ENCODE results near the gene COA1. TPM values are rescaled to one million over a fixed set of nuclear protein-coding genes. Genes with fewer than 3 reads are reported as not detected.

COA1 gene
- total and polyA plus RNA-seq, 9 of the 15 experiments (the other 6 are each of a cell fraction or from before 2014, with no cell fraction given) = 98.9 to 463 (median 181) TPM

DNA sequence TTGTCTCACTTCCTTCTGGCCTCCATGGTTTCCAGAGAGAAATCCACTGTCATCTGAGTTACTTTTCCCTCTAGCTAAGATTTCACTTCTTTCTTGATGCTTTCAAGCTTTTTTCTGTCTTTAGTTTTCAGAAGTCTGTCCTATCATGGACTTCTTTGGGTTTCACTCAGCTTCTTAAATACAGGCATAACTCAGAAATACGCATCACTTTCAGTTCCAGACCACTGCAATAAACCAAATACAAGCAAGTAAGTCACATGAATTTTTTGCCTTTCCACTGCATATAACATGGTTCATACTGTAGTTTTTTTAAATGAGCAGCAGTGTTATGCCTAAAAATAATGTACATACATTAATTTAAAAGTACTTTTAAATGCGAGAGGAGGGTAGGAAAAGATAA, 97.8 kb downstream of the COA1 start:
- intact Hi-C loops (cut with micrococcal nuclease) = no loop called here
- in situ Hi-C loops (cut with MboI) = no loop called here

More for the DNA sequence above, 97.8 kb downstream of the COA1 start:
- POLR2A ChIA-PET = interaction anchor here (0.6 kb wide), 2 partner anchors 12 to 14 kb away, joined by 3 to 4 read pairs; no protein-coding TSS in a partner anchor
- Histone ChIP-seq H3K27me3 (ENCODE audit: control insufficient read depth in 2 of 2, insufficient read depth in 2 of 2, low read length in 2 of 2) (no peaks in the 10 kb centered on the region), H3K27ac (ENCODE audit: extremely low read depth, low read depth, low read length) (no peak overlapping the region), H3K79me2 (ENCODE audit: control insufficient read depth, insufficient read depth, low read length) (no peaks in the 10 kb centered on the region), H3K9ac (ENCODE audit: insufficient read depth in 1 of 2, low read depth in 2 of 2, low read length in 2 of 2) (no peak overlapping the region), H3K9me1 (ENCODE audit: control insufficient read depth, insufficient read depth, low read length) (no peaks in the 10 kb centered on the region), H3K9me3 (replicated peaks; ENCODE audit: control insufficient read depth, insufficient read depth, low read depth, low read length) (no peaks in the 10 kb centered on the region), H4K20me1 (replicated peaks; ENCODE audit: control insufficient read depth, insufficient read depth, low read length) (no peaks in the 10 kb centered on the region), H3K4me1 (replicated peaks in 1 of 2; ENCODE audit: control insufficient read depth in 2 of 2, insufficient read depth in 2 of 2, low read length in 2 of 2) (no peaks in the 10 kb centered on the region), H3K36me3 (ENCODE audit: control insufficient read depth, insufficient read depth, low read length) (peaks cover 76% of the 10 kb centered on the region), H2AFZ (ENCODE audit: low read depth, low read length) (no peak overlapping the region), H3K4me3 (no peak overlapping the region), H3K4me2 (ENCODE audit: insufficient read depth, low read length) (no peak overlapping the region)
- CTCF ChIA-PET (ENCODE audit: low intra/inter-chr PET ratio) = no interaction called here
- 96% methylated on average over 2 of the region's 2 CpGs for WGBS (ENCODE audit: insufficient coverage, low coverage, missing lambda C conversion rate)
- no peak for TF ChIP-seq ZHX1 (conservative IDR thresholded peaks at IDR 0.05; ENCODE audit: low read length)
- no peak for TF ChIP-seq STAT5B (CRISPR knock-in tag; IDR thresholded peaks at IDR 0.05)
- TF ChIP-seq EHMT2 (IDR thresholded peaks at IDR 0.05) = no peak
- no peak for TF ChIP-seq CLOCK (CRISPR knock-in tag; IDR thresholded peaks at IDR 0.05; ENCODE audit: borderline replicate concordance)
- TF ChIP-seq ZNF311 (CRISPR knock-in tag; IDR thresholded peaks at IDR 0.05) = no peak
- no peak for TF ChIP-seq CBX3 (IDR thresholded peaks at IDR 0.05; ENCODE audit: borderline replicate concordance in 1 of 2, low read length in 2 of 2)
- no peak for TF ChIP-seq PATZ1 (CRISPR knock-in tag; IDR thresholded peaks at IDR 0.05; ENCODE audit: borderline replicate concordance)
- DNase-seq (ENCODE audit: extremely low read depth in 1 of 4, low spot score in 3 of 4) (no peak), ATAC-seq (no peak), FAIRE-seq (no peak)
- BruUV-seq (replicated peaks) = no TSS peak
